Measurements from ENCODE around the gene TMX2.

TMX2 gene

GRCh38 chr11:57764972-57765371 is 52.6 kb downstream of the TMX2 start:
- DNase-seq (ENCODE audit: low read depth): no peak

- DNase-seq (ENCODE audit: low read depth): no peak
Observed at GRCh38 chr11:57770793-57771192, 58.4 kb downstream of the TMX2 start.

GRCh38 chr11:57771365-57771764 is 59.0 kb downstream of the TMX2 start:
- no peak for DNase-seq (ENCODE audit: low read depth)

GRCh38 chr11:57772562-57772961 is 60.2 kb downstream of the TMX2 start:
- peak; percentile 77 for DNase-seq (ENCODE audit: low read depth)

GRCh38 chr11:57773026-57773598 is 60.7 kb downstream of the TMX2 start:
- no peak for DNase-seq (ENCODE audit: low read depth)

GRCh38 chr11:57775491-57775890 is 63.1 kb downstream of the TMX2 start:
- DNase-seq (ENCODE audit: low read depth): no peak

GRCh38 chr11:57776031-57776521 is 63.7 kb downstream of the TMX2 start:
- DNase-seq (ENCODE audit: low read depth): peak; percentile 78

GRCh38 chr11:57776577-57777210 is 64.3 kb downstream of the TMX2 start:
- DNase-seq (ENCODE audit: low read depth): no peak

- no peak for DNase-seq (ENCODE audit: low read depth)
Observed at GRCh38 chr11:57777969-57778317, 65.5 kb downstream of the TMX2 start.

GRCh38 chr11:57778318-57779037 is 66.1 kb downstream of the TMX2 start:
- DNase-seq (ENCODE audit: low read depth): peak; percentile 98

GRCh38 chr11:57779276-57779675 is 66.9 kb downstream of the TMX2 start:
- DNase-seq (ENCODE audit: low read depth): peak; percentile 64

- no peak for DNase-seq (ENCODE audit: low read depth)
Observed at GRCh38 chr11:57781529-57781943, 69.1 kb downstream of the TMX2 start.

- no peak for DNase-seq (ENCODE audit: low read depth)
Observed at GRCh38 chr11:57785072-57785471, 72.7 kb downstream of the TMX2 start.

- DNase-seq (ENCODE audit: low read depth): no peak
Observed at GRCh38 chr11:57786436-57786835, 74.0 kb downstream of the TMX2 start.

- no peak for DNase-seq (ENCODE audit: low read depth)
Observed at GRCh38 chr11:57787006-57787604, 74.7 kb downstream of the TMX2 start.

GRCh38 chr11:57787920-57788702 is 75.7 kb downstream of the TMX2 start:
- peak; percentile 55 for DNase-seq (ENCODE audit: low read depth)

- no peak for DNase-seq (ENCODE audit: low read depth)
Observed at GRCh38 chr11:57788703-57789088, 76.3 kb downstream of the TMX2 start.
